Activated CD4-positive, alpha-beta T cell treated with anti-CD3 and anti-CD28 coated beads, Interleukin-2, amount 50 U/mL, for 4 hours (primary cell): ENCODE results near the gene GOLGA8A.
"Not testable (repeated sequence)": the region's sequence is repeated elsewhere in the genome, so short reads cannot be mapped to it uniquely, and the experiment has no call there.

Experiments used
- DNase-seq, 2 experiments: peaks; one replicate each; pipeline ENCODE4 v3.0.0-alpha.2; 2020

The GOLGA8A gene

GRCh38 chr15:34408973-34409372 lies 28.6 kb downstream of the GOLGA8A start:
- not testable (repeated sequence) for DNase-seq

- not testable (repeated sequence) for DNase-seq
Observed at GRCh38 chr15:34403899-34404298, 33.7 kb downstream of the GOLGA8A start.

- not testable (repeated sequence) for DNase-seq
Observed at GRCh38 chr15:34403160-34403598, 34.4 kb downstream of the GOLGA8A start.

- DNase-seq, result not testable (repeated sequence)
Observed at GRCh38 chr15:34397637-34398259, 39.9 kb downstream of the GOLGA8A start.

- DNase-seq, result not testable (repeated sequence)
Observed at GRCh38 chr15:34392981-34393380, 44.6 kb downstream of the GOLGA8A start.

DNA sequence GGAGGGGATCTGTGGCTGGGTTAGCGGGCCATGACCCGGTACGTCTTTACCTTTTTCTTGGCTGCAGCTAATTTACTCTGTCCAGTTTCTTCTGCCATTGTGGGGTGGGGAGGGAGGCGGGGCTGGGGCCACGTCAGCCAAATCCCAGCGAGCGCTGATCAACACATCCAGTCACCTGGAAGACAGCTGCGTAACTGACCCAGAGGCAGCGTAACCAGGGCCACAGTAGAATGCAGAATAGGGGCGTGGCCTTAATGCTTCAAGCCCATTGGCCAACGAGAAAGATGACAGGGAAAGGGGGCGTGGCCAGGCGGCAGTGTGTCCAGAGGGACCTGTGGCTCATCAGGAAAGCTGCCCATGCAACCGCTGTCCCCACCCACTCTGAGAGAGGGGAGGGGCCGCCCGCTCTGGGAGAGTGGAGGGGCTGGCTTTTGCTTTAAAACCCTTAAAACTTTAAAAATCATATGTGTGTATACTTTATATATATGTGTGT lies 48.0 kb downstream of the GOLGA8A start:
- DNase-seq, result not testable (repeated sequence)
